ENCODE measurements around the gene CD63.

CD63 gene

GRCh38 chr12:55693323-55694187 lies 35.3 kb downstream of the CD63 start:
- no peak for TF ChIP-seq EZH2phosphoT487 (conservative IDR thresholded peaks at IDR 0.05; ENCODE audit: low read length)
- no peak for TF ChIP-seq CTCF (IDR thresholded peaks at IDR 0.05; ENCODE audit: insufficient read depth, low read length, poor library complexity, severe bottlenecking)
- H3K79me2 ChIP-seq (ENCODE audit: insufficient read depth, low read length), result no peaks in the 10 kb centered on the region
- H3K9me3 ChIP-seq (ENCODE audit: insufficient read depth, low read length), result no peaks in the 10 kb centered on the region
- no peaks in the 10 kb centered on the region for H3F3A ChIP-seq (ENCODE audit: insufficient read depth)
- no peak overlapping the region for H2AFZ ChIP-seq (ENCODE audit: low read depth, low read length, severe bottlenecking)
- no peak overlapping the region for H3K27ac ChIP-seq (ENCODE audit: low read depth, low read length)
- no peaks in the 10 kb centered on the region for H3K36me3 ChIP-seq (ENCODE audit: low read length)
- no peak overlapping the region for H3K4me2 ChIP-seq (ENCODE audit: low read depth, low read length, poor library complexity, severe bottlenecking)
- H3K9me2 ChIP-seq (replicated peaks; ENCODE audit: insufficient read depth, low read length), result no peaks in the 10 kb centered on the region
- H3K4me3 ChIP-seq (ENCODE audit: insufficient read depth, low read length, poor library complexity, severe bottlenecking), result no peak overlapping the region
- no peaks in the 10 kb centered on the region for H3K27me3 ChIP-seq (ENCODE audit: low read length)
- no peaks in the 10 kb centered on the region for H4K20me1 ChIP-seq (ENCODE audit: low read depth, low read length)
- no peak overlapping the region for H3K9ac ChIP-seq (ENCODE audit: low read length)

- H3K9ac ChIP-seq (ENCODE audit: low read length), result no peak overlapping the region
- H3K9me3 ChIP-seq (ENCODE audit: insufficient read depth, low read length), result no peaks in the 10 kb centered on the region
- H3K4me2 ChIP-seq (ENCODE audit: low read depth, low read length, poor library complexity, severe bottlenecking), result no peak overlapping the region
- no peaks in the 10 kb centered on the region for H3F3A ChIP-seq (ENCODE audit: insufficient read depth)
- no peak overlapping the region for H3K27ac ChIP-seq (ENCODE audit: low read depth, low read length)
- TF ChIP-seq EZH2phosphoT487 (conservative IDR thresholded peaks at IDR 0.05; ENCODE audit: low read length) (no peak), CTCF (IDR thresholded peaks at IDR 0.05; ENCODE audit: insufficient read depth, low read length, poor library complexity, severe bottlenecking) (no peak)
- no peaks in the 10 kb centered on the region for H3K79me2 ChIP-seq (ENCODE audit: insufficient read depth, low read length)
- H3K9me2 ChIP-seq (replicated peaks; ENCODE audit: insufficient read depth, low read length), result no peaks in the 10 kb centered on the region
- H3K4me3 ChIP-seq (ENCODE audit: insufficient read depth, low read length, poor library complexity, severe bottlenecking), result no peak overlapping the region
- no peaks in the 10 kb centered on the region for H3K27me3 ChIP-seq (ENCODE audit: low read length)
- no peak overlapping the region for H2AFZ ChIP-seq (ENCODE audit: low read depth, low read length, severe bottlenecking)
- no peaks in the 10 kb centered on the region for H4K20me1 ChIP-seq (ENCODE audit: low read depth, low read length)
- H3K36me3 ChIP-seq (ENCODE audit: low read length), result no peaks in the 10 kb centered on the region
These were observed 36.0 kb downstream of the CD63 start for GRCh38 chr12:55692631-55693322.

- TF ChIP-seq CTCF (IDR thresholded peaks at IDR 0.05; ENCODE audit: insufficient read depth, low read length, poor library complexity, severe bottlenecking) (no peak), EZH2phosphoT487 (conservative IDR thresholded peaks at IDR 0.05; ENCODE audit: low read length) (no peak)
- no peaks in the 10 kb centered on the region for H3F3A ChIP-seq (ENCODE audit: insufficient read depth)
- H2AFZ ChIP-seq (ENCODE audit: low read depth, low read length, severe bottlenecking), result no peak overlapping the region
- no peak overlapping the region for H3K27ac ChIP-seq (ENCODE audit: low read depth, low read length)
- H3K4me3 ChIP-seq (ENCODE audit: insufficient read depth, low read length, poor library complexity, severe bottlenecking), result no peak overlapping the region
- H3K4me2 ChIP-seq (ENCODE audit: low read depth, low read length, poor library complexity, severe bottlenecking), result no peak overlapping the region
- H3K9ac ChIP-seq (ENCODE audit: low read length), result no peak overlapping the region
- no peaks in the 10 kb centered on the region for H3K9me2 ChIP-seq (replicated peaks; ENCODE audit: insufficient read depth, low read length)
- no peaks in the 10 kb centered on the region for H3K36me3 ChIP-seq (ENCODE audit: low read length)
- no peaks in the 10 kb centered on the region for H3K79me2 ChIP-seq (ENCODE audit: insufficient read depth, low read length)
- H3K27me3 ChIP-seq (ENCODE audit: low read length), result no peaks in the 10 kb centered on the region
- H3K9me3 ChIP-seq (ENCODE audit: insufficient read depth, low read length), result no peaks in the 10 kb centered on the region
- H4K20me1 ChIP-seq (ENCODE audit: low read depth, low read length), result no peaks in the 10 kb centered on the region
These were observed 39.8 kb downstream of the CD63 start for GRCh38 chr12:55688716-55689655.

Data from SU-DHL-6 (cell line).